H1 (cell line): Measurements from ENCODE around the gene SCP2. TPM values are rescaled to one million over a fixed set of nuclear protein-coding genes. Genes with fewer than 3 reads are reported as not detected.

Experiments used
- CTCF ChIA-PET: fragments of 300-600 bp; sonication (Branson Sonifier 250); formaldehyde crosslinking; loops from one replicate; lab custom pipeline; 2021; ENCODE audit not compliant: partially characterized antibody; lab: Charles Lee
- POLR2A ChIA-PET: fragments of 300-600 bp; sonication (Branson Sonifier 250); formaldehyde crosslinking; loops from one replicate; lab custom pipeline; 2021; ENCODE audit warnings: inconsistent platforms; ENCODE audit not compliant: partially characterized antibody; lab: Charles Lee
- DNase-seq, 2 experiments: peaks; one replicate each; pipeline versions ENCODE4 v3.0.0 to v3.0.0-alpha.2; 2010 to 2022; ENCODE audit warnings: low spot score in 2 of 2, low read depth in 1 of 2, mixed read lengths in 1 of 2
- FAIRE-seq: peaks from 2 replicates; lab custom pipeline; 2011; peaks lifted over from hg19 to GRCh38; lab: Jason Lieb, UNC
- H2AFZ ChIP-seq: 2 replicates; pipeline ENCODE4 v1.8.1; 2012; ENCODE audit warnings: low read length, inconsistent platforms
- H2AK5ac ChIP-seq: 2 replicates; pipeline ENCODE4 v1.6.1; 2013; ENCODE audit warnings: low read depth, low read length
- H2BK120ac ChIP-seq: replicated peaks from 2 replicates; pipeline ENCODE3; 2013; ENCODE audit warnings: low read depth, low read length, inconsistent platforms
- H2BK12ac ChIP-seq: 2 replicates; pipeline ENCODE4 v1.6.1; 2013; ENCODE audit warnings: low read depth, low read length
- H2BK15ac ChIP-seq: 2 replicates; pipeline ENCODE4 v1.6.1; 2013; ENCODE audit warnings: low read length
- H2BK20ac ChIP-seq: 2 replicates; pipeline ENCODE4 v1.6.1; 2013; ENCODE audit warnings: low read length
- H2BK5ac ChIP-seq: 2 replicates; pipeline ENCODE4 v1.6.1; 2013; ENCODE audit warnings: low read depth, low read length
- H3K14ac ChIP-seq: 2 replicates; pipeline ENCODE4 v1.6.1; 2013; ENCODE audit warnings: inconsistent platforms; ENCODE audit not compliant: insufficient read length
- H3K18ac ChIP-seq: 2 replicates; pipeline ENCODE4 v1.6.1; 2013; ENCODE audit warnings: low read length; ENCODE audit errors: extremely low read depth
- H3K23ac ChIP-seq: 2 replicates; pipeline ENCODE4 v1.6.1; 2013; ENCODE audit warnings: inconsistent platforms; ENCODE audit not compliant: insufficient read length
- H3K23me2 ChIP-seq: 2 replicates; pipeline ENCODE4 v1.6.1; 2013; ENCODE audit warnings: low read depth, low read length
- H3K27ac ChIP-seq: 2 replicates; pipeline ENCODE4 v1.6.1; 2011; ENCODE audit warnings: low read depth, low read length, inconsistent platforms
- H3K27me3 ChIP-seq, 4 experiments: replicated peaks in 1 of 4; 1 replicate in 1 of 4; 2 replicates in 3 of 4; pipeline versions ENCODE4 v1.6.1 to v1.8.1; 2011 to 2013; ENCODE audit warnings: low read length in 3 of 4, mild to moderate bottlenecking in 3 of 4, inconsistent platforms in 2 of 4, mixed read lengths in 2 of 4, moderate library complexity in 1 of 4; ENCODE audit not compliant: control insufficient read depth in 3 of 4, insufficient read depth in 3 of 4; ENCODE audit errors: extremely low read depth in 1 of 4
- H3K36me3 ChIP-seq, 4 experiments: 2 replicates each; pipeline versions ENCODE4 v1.6.1 to v1.8.1; 2011 to 2013; ENCODE audit warnings: mild to moderate bottlenecking in 4 of 4, low read length in 3 of 4, moderate library complexity in 2 of 4, control low read depth in 1 of 4, inconsistent platforms in 1 of 4; ENCODE audit not compliant: insufficient read depth in 4 of 4, control insufficient read depth in 2 of 4
- H3K4ac ChIP-seq: replicated peaks from 2 replicates; pipeline ENCODE3; 2013; ENCODE audit warnings: low read length, low read depth, mixed read lengths, inconsistent platforms; ENCODE audit not compliant: insufficient read length
- H3K4me1 ChIP-seq, 4 experiments: replicated peaks in 1 of 4; 1 replicate in 1 of 4; 2 replicates in 3 of 4; pipeline versions ENCODE4 v1.6.1 to v1.8.1; 2011 to 2013; ENCODE audit warnings: low read length in 3 of 4, inconsistent platforms in 2 of 4, mixed read lengths in 1 of 4; ENCODE audit not compliant: insufficient read depth in 4 of 4, control insufficient read depth in 3 of 4
- H3K4me2 ChIP-seq, 2 experiments: 2 replicates each; pipeline versions ENCODE4 v1.6.1 to v1.8.1; 2011 to 2013; ENCODE audit warnings: low read depth in 2 of 2, low read length in 2 of 2, control low read depth in 1 of 2, inconsistent platforms in 1 of 2, mild to moderate bottlenecking in 1 of 2; ENCODE audit not compliant: insufficient read depth in 1 of 2
- H3K4me3 ChIP-seq, 4 experiments: fragments of 200-600, 300-600 bp in 1 of 4; sonication (generic), shearing (Covaris generic), sonication (Bioruptor Twin) in 1 of 4; 2 replicates each; pipeline versions ENCODE4 v1.5.1 to v1.8.1; 2011 to 2016; ENCODE audit warnings: low read length in 4 of 4, low read depth in 3 of 4, control low read depth in 2 of 4, inconsistent platforms in 2 of 4, mild to moderate bottlenecking in 2 of 4, mixed read lengths in 1 of 4, moderate library complexity in 1 of 4; ENCODE audit not compliant: insufficient read depth in 2 of 4; ENCODE audit errors: extremely low read depth in 1 of 4
- H3K56ac ChIP-seq: replicated peaks from 2 replicates; pipeline ENCODE3; 2013; ENCODE audit warnings: low read depth, mild to moderate bottlenecking, mixed read lengths, low read length, inconsistent platforms; ENCODE audit not compliant: insufficient read length
- H3K79me1 ChIP-seq: 2 replicates; pipeline ENCODE4 v1.6.1; 2013; ENCODE audit warnings: low read depth, low read length, control low read depth
- H3K79me2 ChIP-seq, 2 experiments: 2 replicates each; pipeline versions ENCODE4 v1.6.1 to v1.8.1; 2012 to 2013; ENCODE audit warnings: low read length in 2 of 2, mild to moderate bottlenecking in 2 of 2, inconsistent platforms in 1 of 2; ENCODE audit not compliant: insufficient read depth in 2 of 2, control insufficient read depth in 1 of 2
- H3K9ac ChIP-seq, 4 experiments: replicated peaks in 1 of 4; 1 replicate in 1 of 4; 2 replicates in 3 of 4; pipeline versions ENCODE4 v1.6.1 to v1.8.1; 2011 to 2013; ENCODE audit warnings: low read depth in 3 of 4, low read length in 3 of 4, control low read depth in 2 of 4, mild to moderate bottlenecking in 2 of 4, moderate library complexity in 2 of 4, inconsistent platforms in 1 of 4; ENCODE audit errors: extremely low read depth in 1 of 4
- H3K9me3 ChIP-seq, 2 experiments: 2 replicates each; pipeline versions ENCODE4 v1.6.1 to v1.8.1; 2012 to 2013; ENCODE audit warnings: mild to moderate bottlenecking in 2 of 2, moderate library complexity in 2 of 2, control low read depth in 1 of 2, inconsistent platforms in 1 of 2, low read depth in 1 of 2, low read length in 1 of 2, mixed read lengths in 1 of 2; ENCODE audit not compliant: insufficient read depth in 2 of 2
- H4K20me1 ChIP-seq, 2 experiments: replicated peaks in 1 of 2; 2 replicates each; pipeline versions ENCODE3 to v1.8.1; 2011 to 2013; ENCODE audit warnings: inconsistent platforms in 2 of 2, low read length in 2 of 2, mild to moderate bottlenecking in 1 of 2; ENCODE audit not compliant: insufficient read depth in 2 of 2, control insufficient read depth in 1 of 2
- H4K5ac ChIP-seq: 2 replicates; pipeline ENCODE4 v1.6.1; 2013; ENCODE audit warnings: low read length, low read depth, mixed read lengths, inconsistent platforms; ENCODE audit not compliant: insufficient read length
- H4K8ac ChIP-seq: 2 replicates; pipeline ENCODE4 v1.8.0; 2013; ENCODE audit warnings: mild to moderate bottlenecking, moderate library complexity, low read length, inconsistent platforms; ENCODE audit not compliant: insufficient read depth; ENCODE audit errors: extremely low read depth
- H4K91ac ChIP-seq: replicated peaks from 2 replicates; pipeline ENCODE3; 2013; ENCODE audit warnings: low read length, mixed read lengths, inconsistent platforms; ENCODE audit not compliant: insufficient read length
- PHF8 ChIP-seq: fragments of 200-600 bp; sonication (generic); conservative IDR thresholded peaks from 2 replicates; pipeline ENCODE4 v1.7.1; 2012; ENCODE audit warnings: low read depth, mild to moderate bottlenecking, inconsistent platforms, low read length, moderate library complexity
- TBP ChIP-seq: IDR thresholded peaks from 2 replicates; pipeline ENCODE4 v1.6.1; 2011; ENCODE audit warnings: low read depth, low read length, improper control_type of control experiment
- WGBS, 2 experiments: shearing (Covaris generic) in 1 of 2; methylation state at CpG; one replicate each; pipeline versions ENCODE4 v1.1.6 to v1.1.7; 2013 to 2015; ENCODE audit warnings: low lambda C conversion rate in 2 of 2, mixed read lengths in 2 of 2, inconsistent platforms in 1 of 2, low coverage in 1 of 2, missing lambda C conversion rate in 1 of 2; ENCODE audit not compliant: insufficient replicate concordance in 2 of 2, insufficient coverage in 1 of 2, insufficient read length in 1 of 2; ENCODE audit errors: extremely low coverage in 1 of 2, missing lambda C conversion rate in 1 of 2; 5-methylcytosine and 5-hydroxymethylcytosine counted together
- microRNA counts: library from miRNA; unstranded; fragments of <30 nt; microRNA quantifications from one replicate; lab custom pipeline; 2015
- microRNA-seq, 2 experiments: library from miRNA; unstranded; fragments of <30 nt; microRNA quantifications; one replicate each; pipeline versions ENCODE4 to v1.2.0, GENCODE V29; 2016 to 2020; ENCODE audit warnings: borderline microRNAs expressed in 2 of 2, borderline number of aligned reads in 2 of 2, borderline replicate concordance in 1 of 2
- polyA plus RNA-seq, 7 experiments: library from polyadenylated mRNA; depleted of rRNA in 3 of 7; stranded (reverse) in 5 of 7; unstranded in 2 of 7; fragments of >200 nt in 5 of 7; fragments of 200-250 nt in 2 of 7; gene quantifications; 1 replicate in 5 of 7; 2 replicates in 1 of 7; 4 replicates in 1 of 7; pipeline versions ENCODE4 v1.2.1 to v1.2.3, GENCODE V29; 2011 to 2013; ENCODE audit warnings: missing spikeins in 2 of 7, mixed read lengths in 2 of 7
- small RNA-seq: library from polyadenylated mRNA; stranded (forward); fragments of <200 nt; extraction: miRNeasy Mini kit (QIAGEN cat#:217004); gene quantifications from one replicate; pipeline ENCODE3, GENCODE V24; 2013; ENCODE audit not compliant: insufficient read depth
- total RNA-seq: library from RNA; stranded (reverse); fragmentation: NEBNext Ultra II Directional; extraction: Animal tissue kit (Norgen Biotek cat#: 25700); gene quantifications from 2 replicates; pipeline ENCODE4 v1.2.1, GENCODE V29; 2021

The SCP2 gene
- total and polyA plus RNA-seq, 2 of the 8 experiments (the other 6 are each of a cell fraction or from before 2014, with no cell fraction given): 20.9 to 54.3 TPM

DNA sequence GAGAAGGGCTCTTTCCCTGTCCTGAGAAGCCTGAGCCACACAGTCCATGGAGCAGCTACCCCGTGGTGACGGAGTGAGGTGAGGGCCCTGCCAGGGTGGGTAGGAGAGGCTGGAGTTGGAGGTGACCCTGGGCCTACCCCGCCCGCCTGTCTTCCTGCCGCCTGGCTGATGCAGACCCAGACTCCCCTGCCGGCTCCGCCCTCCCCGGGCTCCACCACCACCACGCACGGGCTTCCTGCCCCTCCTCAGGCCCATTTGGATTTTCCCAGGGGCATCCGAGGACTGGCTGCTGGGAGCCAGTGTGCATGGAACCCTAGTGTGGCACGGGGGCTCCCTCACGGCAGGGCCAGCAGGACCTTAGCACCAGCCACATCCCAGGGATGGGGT lies 167.4 kb downstream of the SCP2 start:
- DNase-seq: no peak

More for the DNA sequence above, 167.4 kb downstream of the SCP2 start:
- ChIA-PET CTCF (interaction anchor here (0.7 to 1.0 kb wide), 2 partner anchors 31 to 77 kb away, joined by 3 read pairs; no protein-coding TSS in a partner anchor), POLR2A (interaction anchor here (0.7 to 1.6 kb wide), 2 partner anchors 9 to 11 kb away, joined by 3 read pairs; no protein-coding TSS in a partner anchor)
- no peaks in the 10 kb centered on the region for H3K4me1 ChIP-seq
- no peak overlapping the region for H3K18ac ChIP-seq
- no peaks in the 10 kb centered on the region for H4K20me1 ChIP-seq
- H3K27ac ChIP-seq: no peak overlapping the region
- no peak overlapping the region for H4K5ac ChIP-seq
- H3K27me3 ChIP-seq: no peaks in the 10 kb centered on the region; a peak in 1 of 7 replicates
- no peak overlapping the region for H3K4ac ChIP-seq
- H3K9ac ChIP-seq: no peak overlapping the region
- no peak overlapping the region for H2BK15ac ChIP-seq
- H3K79me1 ChIP-seq: no peaks in the 10 kb centered on the region
- H3K14ac ChIP-seq: no peak overlapping the region
- H3K23ac ChIP-seq: no peak overlapping the region
- no peak for TF ChIP-seq TBP
- TF ChIP-seq PHF8: no peak
- H4K91ac ChIP-seq: no peak overlapping the region
- peaks cover 9% of the 10 kb centered on the region; the same call in 1 of the 2 replicates for H3K23me2 ChIP-seq
- H3K9me3 ChIP-seq: peaks cover 7 to 29% of the 10 kb centered on the region in 2 experiments; a peak in 2 of 4 replicates
- no peak overlapping the region for H3K4me3 ChIP-seq
- 88% methylated on average over 13 of the region's 13 CpGs; no CpG with 5 or more reads in 1 of the 2 experiments for WGBS, 2 experiments
- no peak overlapping the region for H2BK20ac ChIP-seq
- H2AFZ ChIP-seq: no peak overlapping the region
- no peaks in the 10 kb centered on the region; a peak in 1 of 8 replicates for H3K36me3 ChIP-seq
- no peak overlapping the region for H2BK12ac ChIP-seq
- no peak for FAIRE-seq
- H2BK5ac ChIP-seq: no peak overlapping the region
- no peak overlapping the region for H3K4me2 ChIP-seq
- H2BK120ac ChIP-seq: no peak overlapping the region
- H2AK5ac ChIP-seq: no peak overlapping the region
- no peak overlapping the region for H3K56ac ChIP-seq
- H3K79me2 ChIP-seq: no peaks in the 10 kb centered on the region
- H4K8ac ChIP-seq: no peak overlapping the region; the same call in 1 of the 2 replicates

MicroRNA genes within 50 kb of the gene (microRNA counts, 767-probe panel; counts per million panel counts)
- microRNA hsa-miR-1273f (lab: Ali Mortazavi, UCI) (879 counts per million, percentile 95 among the panel's probes with 10 or more counts), microRNA hsa-miR-1273g-5p (lab: Ali Mortazavi, UCI) (879 counts per million, percentile 95 among the panel's probes with 10 or more counts)

Small RNA genes within 50 kb of the gene (microRNA-seq; reads per million reads assigned to microRNA genes)
- gene MIR1273F (0 reads per million in 2 experiments), gene MIR1273G (0 reads per million in 2 experiments), gene MIR5095 (0 reads per million in 2 experiments)

Small RNA genes within 50 kb of the gene (small RNA-seq; reads per million reads assigned to genes)
- gene AC099677.1 (not detected), gene AC099677.2 (not detected), gene HIGD1AP11 (not detected), gene MIR1273F (not detected), gene MIR1273G (not detected), gene MIR5095 (not detected)

Other genes with a start within 250 kb of the SCP2 start
- gene COA7, start 228.9 kb upstream of the SCP2 start, total RNA-seq: 61.8 and 62.6 TPM in 2 replicates
- gene COA7, start 228.9 kb upstream of the SCP2 start, polyA plus RNA-seq (2011; rRNA removed): 17.0 and 23.2 TPM in 2 replicates
- gene ZYG11B, start 200.8 kb upstream of the SCP2 start, total RNA-seq: 20.9 and 21.4 TPM in 2 replicates
- 4.4 TPM in 2 replicates for gene ZYG11B, start 200.8 kb upstream of the SCP2 start, polyA plus RNA-seq (2011; rRNA removed)
- gene ZYG11A, start 84.5 kb upstream of the SCP2 start, total RNA-seq: 2.1 and 2.6 TPM in 2 replicates
- 0.77 and 0.89 TPM in 2 replicates for gene ZYG11A, start 84.5 kb upstream of the SCP2 start, polyA plus RNA-seq (2011; rRNA removed)
- 17.0 and 17.5 TPM in 2 replicates for gene ECHDC2, start 5.5 kb upstream of the SCP2 start, total RNA-seq
- gene ECHDC2, start 5.5 kb upstream of the SCP2 start, polyA plus RNA-seq (2011; rRNA removed): 19.4 and 28.5 TPM in 2 replicates
- 0.11 and 0.17 TPM in 2 replicates for gene PODN, start 134.9 kb downstream of the SCP2 start, total RNA-seq
- 0.17 and 0.63 TPM in 2 replicates for gene PODN, start 134.9 kb downstream of the SCP2 start, polyA plus RNA-seq (2011; rRNA removed)
- not detected in 2 replicates for gene SLC1A7, start 215.4 kb downstream of the SCP2 start, total RNA-seq
- 0.03 TPM in 1 of 2 replicates, not detected in the other for gene SLC1A7, start 215.4 kb downstream of the SCP2 start, polyA plus RNA-seq (2011; rRNA removed)